ENCODE data around the gene TMPRSS6.

GRCh38 chr22:37052386-37053309 lies 56.9 kb downstream of the TMPRSS6 start:
- TF ChIP-seq CTCF (IDR thresholded peaks at IDR 0.05) (no peak), POLR2A (IDR thresholded peaks at IDR 0.05) (no peak)

Data from adrenal gland (tissue), 5 donors.